Central memory CD4-positive, alpha-beta T cell (primary cell): ENCODE data around the gene MYO5C.

Experiments
- DNase-seq: peaks from one replicate; pipeline ENCODE4 v3.0.0; 2022

Gene MYO5C

GRCh38 chr15:52143873-52144272 is 151.7 kb downstream of the MYO5C start:
- no peak for DNase-seq
